H1 (cell line): ENCODE measurements around the gene NEGR1. TPM values are rescaled to one million over a fixed set of nuclear protein-coding genes. Genes with fewer than 3 reads are reported as not detected.

Experiments
- EZH2 ChIP-seq: fragments of 200-600 bp; sonication (generic); IDR thresholded peaks from 2 replicates; pipeline ENCODE4 v1.7.1; 2012; ENCODE audit warnings: low read depth, mild to moderate bottlenecking, moderate library complexity, low read length, inconsistent platforms; ENCODE audit not compliant: severe bottlenecking
- SIRT6 ChIP-seq: IDR thresholded peaks from one replicate; pipeline ENCODE4 v1.7.1; 2012; ENCODE audit warnings: low read length, inconsistent platforms
- SP2 ChIP-seq: IDR thresholded peaks from 2 replicates; pipeline ENCODE4 v1.6.1; 2012; ENCODE audit warnings: mild to moderate bottlenecking, low read length, inconsistent platforms
- SRF ChIP-seq: IDR thresholded peaks from 2 replicates; pipeline ENCODE4 v1.6.1; 2011; ENCODE audit warnings: mild to moderate bottlenecking, low read depth, low read length, moderate library complexity
- USF2 ChIP-seq: IDR thresholded peaks from 2 replicates; pipeline ENCODE4 v1.6.1; 2011; ENCODE audit warnings: low read length, improper control_type of control experiment
- polyA plus RNA-seq, 7 experiments: library from polyadenylated mRNA; depleted of rRNA in 3 of 7; stranded (reverse) in 5 of 7; unstranded in 2 of 7; fragments of >200 nt in 5 of 7; fragments of 200-250 nt in 2 of 7; gene quantifications; 1 replicate in 5 of 7; 2 replicates in 1 of 7; 4 replicates in 1 of 7; pipeline versions ENCODE4 v1.2.1 to v1.2.3, GENCODE V29; 2011 to 2013; ENCODE audit warnings: missing spikeins in 2 of 7, mixed read lengths in 2 of 7
- total RNA-seq: library from RNA; stranded (reverse); fragmentation: NEBNext Ultra II Directional; extraction: Animal tissue kit (Norgen Biotek cat#: 25700); gene quantifications from 2 replicates; pipeline ENCODE4 v1.2.1, GENCODE V29; 2021
- TF ChIP-seq, protein P1 (sequence below): IDR thresholded peaks from 2 replicates; pipeline ENCODE4 v1.6.1; 2012; ENCODE audit warnings: low read length, inconsistent platforms

NEGR1 gene
- total and polyA plus RNA-seq, 2 of the 8 experiments (the other 6 are each of a cell fraction or from before 2014, with no cell fraction given): 0.71 to 1.3 TPM

DNA sequence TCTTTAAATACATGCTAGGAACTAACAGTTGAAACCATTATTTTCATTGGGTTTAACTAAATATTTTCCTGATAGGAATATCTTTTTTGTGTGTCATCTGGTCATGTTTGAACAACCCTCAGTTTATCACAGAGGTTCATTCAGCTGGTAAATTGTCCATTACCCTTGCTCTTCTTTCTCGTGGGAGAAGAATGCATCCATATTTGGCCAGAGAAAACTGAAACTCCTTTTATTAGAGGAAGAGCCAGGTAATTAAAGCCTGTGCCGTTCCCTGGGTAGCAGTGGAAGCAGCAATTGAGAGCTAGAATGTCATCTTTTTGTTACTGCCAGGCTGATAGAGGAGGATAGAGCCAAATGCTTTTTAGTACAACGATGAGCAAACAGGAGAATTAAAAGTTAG lies 614.3 kb downstream of the NEGR1 start (continued):
- TF ChIP-seq, protein P1, sequence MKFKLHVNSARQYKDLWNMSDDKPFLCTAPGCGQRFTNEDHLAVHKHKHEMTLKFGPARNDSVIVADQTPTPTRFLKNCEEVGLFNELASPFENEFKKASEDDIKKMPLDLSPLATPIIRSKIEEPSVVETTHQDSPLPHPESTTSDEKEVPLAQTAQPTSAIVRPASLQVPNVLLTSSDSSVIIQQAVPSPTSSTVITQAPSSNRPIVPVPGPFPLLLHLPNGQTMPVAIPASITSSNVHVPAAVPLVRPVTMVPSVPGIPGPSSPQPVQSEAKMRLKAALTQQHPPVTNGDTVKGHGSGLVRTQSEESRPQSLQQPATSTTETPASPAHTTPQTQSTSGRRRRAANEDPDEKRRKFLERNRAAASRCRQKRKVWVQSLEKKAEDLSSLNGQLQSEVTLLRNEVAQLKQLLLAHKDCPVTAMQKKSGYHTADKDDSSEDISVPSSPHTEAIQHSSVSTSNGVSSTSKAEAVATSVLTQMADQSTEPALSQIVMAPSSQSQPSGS: no peak
- TF ChIP-seq SP2 (no peak), EZH2 (no peak), USF2 (no peak), SIRT6 (no peak), SRF (no peak)
- TF ChIP-seq, all 59 proteins: peak for 0
